ENCODE data around the gene ZNRF2. TPM values are rescaled to one million over a fixed set of nuclear protein-coding genes. Genes with fewer than 3 reads are reported as not detected.

ZNRF2 gene
- total RNA-seq, 3 donors from 2014 or later, result 8.0 to 9.4 (median 8.3) TPM

GRCh38 chr7:30330134-30331111, 46.0 kb downstream of the ZNRF2 start:
- ATAC-seq (peak; percentile 93 to 95), DNase-seq (no peak)
- peak overlapping the region; percentile 52 for H3K4me3 Mint-ChIP-seq
- no peaks in the 10 kb centered on the region for H3K27me3 Mint-ChIP-seq (ENCODE audit: low read depth)
- peaks cover 60% of the 10 kb centered on the region for H3K4me1 Mint-ChIP-seq (ENCODE audit: low read depth)
- H3K9me3 Mint-ChIP-seq, result peaks cover 3% of the 10 kb centered on the region
- peaks cover 17% of the 10 kb centered on the region for H3K36me3 Mint-ChIP-seq (ENCODE audit: insufficient read depth)

GRCh38 chr7:30331338-30331737, 46.9 kb downstream of the ZNRF2 start:
- Mint-ChIP-seq H3K27me3 (ENCODE audit: low read depth) (no peaks in the 10 kb centered on the region), H3K9me3 (peaks cover 3% of the 10 kb centered on the region), H3K4me1 (ENCODE audit: low read depth) (peaks cover 62% of the 10 kb centered on the region), H3K36me3 (ENCODE audit: insufficient read depth) (peaks cover 13% of the 10 kb centered on the region), H3K4me3 (no peak overlapping the region)
- ATAC-seq, result no peak
- no peak for DNase-seq

- DNase-seq (no peak), ATAC-seq (no peak)
- Mint-ChIP-seq H3K9me3 (peaks cover 3% of the 10 kb centered on the region), H3K36me3 (ENCODE audit: insufficient read depth) (peaks cover 4% of the 10 kb centered on the region), H3K27me3 (ENCODE audit: low read depth) (no peaks in the 10 kb centered on the region), H3K4me1 (ENCODE audit: low read depth) (peaks cover 60% of the 10 kb centered on the region), H3K4me3 (no peak overlapping the region)
These were observed 48.2 kb downstream of the ZNRF2 start for GRCh38 chr7:30332549-30332948.

- Mint-ChIP-seq H3K4me1 (ENCODE audit: low read depth) (peaks cover 62% of the 10 kb centered on the region), H3K4me3 (no peak overlapping the region), H3K9me3 (peaks cover 7% of the 10 kb centered on the region), H3K27me3 (ENCODE audit: low read depth) (no peaks in the 10 kb centered on the region), H3K36me3 (ENCODE audit: insufficient read depth) (peaks cover 4% of the 10 kb centered on the region)
- no peak for DNase-seq
- peak in 1 of 2 donors; percentile 56 for ATAC-seq
These were observed 51.5 kb downstream of the ZNRF2 start for GRCh38 chr7:30335763-30336487.

- Mint-ChIP-seq H3K4me1 (ENCODE audit: low read depth) (peaks cover 74% of the 10 kb centered on the region), H3K27me3 (ENCODE audit: low read depth) (no peaks in the 10 kb centered on the region), H3K4me3 (no peak overlapping the region), H3K9me3 (peaks cover 16% of the 10 kb centered on the region), H3K36me3 (ENCODE audit: insufficient read depth) (peaks cover 5% of the 10 kb centered on the region)
- DNase-seq (no peak), ATAC-seq (no peak)
These were observed 60.1 kb downstream of the ZNRF2 start for GRCh38 chr7:30344513-30344912.

GRCh38 chr7:30347226-30348082, 63.1 kb downstream of the ZNRF2 start:
- Mint-ChIP-seq H3K27me3 (ENCODE audit: low read depth) (no peaks in the 10 kb centered on the region), H3K4me1 (ENCODE audit: low read depth) (peaks cover 60% of the 10 kb centered on the region), H3K36me3 (ENCODE audit: insufficient read depth) (no peaks in the 10 kb centered on the region), H3K4me3 (peak overlapping the region; percentile 74), H3K9me3 (no peaks in the 10 kb centered on the region)
- DNase-seq (no peak), ATAC-seq (peak in 1 of 2 donors; percentile 11)

- Mint-ChIP-seq H3K4me3 (peak overlapping the region; percentile 74), H3K36me3 (ENCODE audit: insufficient read depth) (no peaks in the 10 kb centered on the region), H3K9me3 (no peaks in the 10 kb centered on the region), H3K4me1 (ENCODE audit: low read depth) (peaks cover 61% of the 10 kb centered on the region), H3K27me3 (ENCODE audit: low read depth) (no peaks in the 10 kb centered on the region)
- ATAC-seq, result peak; percentile 90 to 94
- DNase-seq, result peak; percentile 33
These were observed 63.7 kb downstream of the ZNRF2 start for GRCh38 chr7:30348083-30348560.

GRCh38 chr7:30349170-30349569, 64.8 kb downstream of the ZNRF2 start:
- no peaks in the 10 kb centered on the region for H3K27me3 Mint-ChIP-seq (ENCODE audit: low read depth)
- DNase-seq (no peak), ATAC-seq (no peak)
- no peaks in the 10 kb centered on the region for H3K36me3 Mint-ChIP-seq (ENCODE audit: insufficient read depth)
- H3K4me3 Mint-ChIP-seq, result no peak overlapping the region
- H3K9me3 Mint-ChIP-seq, result no peaks in the 10 kb centered on the region
- H3K4me1 Mint-ChIP-seq (ENCODE audit: low read depth), result peaks cover 60% of the 10 kb centered on the region

- H3K36me3 Mint-ChIP-seq (ENCODE audit: insufficient read depth), result no peaks in the 10 kb centered on the region
- H3K4me3 Mint-ChIP-seq, result no peak overlapping the region
- H3K27me3 Mint-ChIP-seq (ENCODE audit: low read depth), result no peaks in the 10 kb centered on the region
- no peaks in the 10 kb centered on the region for H3K9me3 Mint-ChIP-seq
- DNase-seq, result no peak
- H3K4me1 Mint-ChIP-seq (ENCODE audit: low read depth), result peaks cover 54% of the 10 kb centered on the region
- ATAC-seq, result no peak
These were observed 65.4 kb downstream of the ZNRF2 start for GRCh38 chr7:30349816-30350215.

- DNase-seq (no peak), ATAC-seq (no peak)
- H3K27me3 Mint-ChIP-seq (ENCODE audit: low read depth), result no peaks in the 10 kb centered on the region
- no peak overlapping the region for H3K4me3 Mint-ChIP-seq
- H3K9me3 Mint-ChIP-seq, result no peaks in the 10 kb centered on the region
- H3K4me1 Mint-ChIP-seq (ENCODE audit: low read depth), result peaks cover 43% of the 10 kb centered on the region
- no peaks in the 10 kb centered on the region for H3K36me3 Mint-ChIP-seq (ENCODE audit: insufficient read depth)
These were observed 66.9 kb downstream of the ZNRF2 start for GRCh38 chr7:30351286-30351685.

GRCh38 chr7:30351724-30352123, 67.3 kb downstream of the ZNRF2 start:
- no peak for DNase-seq
- no peaks in the 10 kb centered on the region for H3K36me3 Mint-ChIP-seq (ENCODE audit: insufficient read depth)
- ATAC-seq, result no peak
- H3K27me3 Mint-ChIP-seq (ENCODE audit: low read depth), result no peaks in the 10 kb centered on the region
- H3K4me3 Mint-ChIP-seq, result no peak overlapping the region
- peaks cover 40% of the 10 kb centered on the region for H3K4me1 Mint-ChIP-seq (ENCODE audit: low read depth)
- no peaks in the 10 kb centered on the region for H3K9me3 Mint-ChIP-seq

- H3K4me3 Mint-ChIP-seq, result no peak overlapping the region
- H3K9me3 Mint-ChIP-seq, result no peaks in the 10 kb centered on the region
- H3K27me3 Mint-ChIP-seq (ENCODE audit: low read depth), result no peaks in the 10 kb centered on the region
- DNase-seq (no peak), ATAC-seq (no peak)
- peaks cover 4% of the 10 kb centered on the region for H3K36me3 Mint-ChIP-seq (ENCODE audit: insufficient read depth)
- H3K4me1 Mint-ChIP-seq (ENCODE audit: low read depth), result peaks cover 36% of the 10 kb centered on the region
These were observed 67.8 kb downstream of the ZNRF2 start for GRCh38 chr7:30352169-30352568.

- H3K27me3 Mint-ChIP-seq (ENCODE audit: low read depth), result no peaks in the 10 kb centered on the region
- H3K36me3 Mint-ChIP-seq (ENCODE audit: insufficient read depth), result peaks cover 10% of the 10 kb centered on the region
- no peak overlapping the region for H3K4me3 Mint-ChIP-seq
- no peak for DNase-seq
- peaks cover 23% of the 10 kb centered on the region for H3K4me1 Mint-ChIP-seq (ENCODE audit: low read depth)
- no peaks in the 10 kb centered on the region for H3K9me3 Mint-ChIP-seq
- no peak for ATAC-seq
These were observed 69.1 kb downstream of the ZNRF2 start for GRCh38 chr7:30353532-30353931.
